Measurements from ENCODE around the gene ITPR1.

- no peak for TF ChIP-seq CTCF (IDR thresholded peaks at IDR 0.05)
- no peak for TF ChIP-seq REST (IDR thresholded peaks at IDR 0.05; ENCODE audit: insufficient read depth in 1 of 2, low read depth in 2 of 2, low read length in 1 of 2)
- TF ChIP-seq POLR2AphosphoS5 (IDR thresholded peaks at IDR 0.05; ENCODE audit: low read depth, low read length), result no peak
- TF ChIP-seq TCF7L2 (IDR thresholded peaks at IDR 0.05; ENCODE audit: low read depth, low read length), result no peak
- no peak for TF ChIP-seq SIN3A (IDR thresholded peaks at IDR 0.05; ENCODE audit: borderline replicate concordance, insufficient read depth, low read depth, low read length)
Measured at GRCh38 chr3:4768521-4768920, 275.4 kb downstream of the ITPR1 start.

Measured in Panc1 (cell line).